Dermis lymphatic vessel endothelial cell (primary cell): Measurements from ENCODE around the gene DNAJC24. TPM values are rescaled to one million over a fixed set of nuclear protein-coding genes. Genes with fewer than 3 reads are reported as not detected.

Source experiments
- total RNA-seq: library from RNA; depleted of rRNA; stranded (reverse); fragments of >200 nt; gene quantifications from 2 replicates; pipeline ENCODE4 v1.2.1, GENCODE V29; 2014

Gene DNAJC24, protein sequence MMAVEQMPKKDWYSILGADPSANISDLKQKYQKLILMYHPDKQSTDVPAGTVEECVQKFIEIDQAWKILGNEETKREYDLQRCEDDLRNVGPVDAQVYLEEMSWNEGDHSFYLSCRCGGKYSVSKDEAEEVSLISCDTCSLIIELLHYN
- total RNA-seq, result 8.2 and 13.6 TPM in 2 replicates

GRCh38 chr11:31369348-31370329 lies at the start of gene DNAJC24, which contains the start of gene DCDC1:
Gene DNAJC24 (plus strand): TSS chr11:31369860. CDS start chr11:31370749, 889 bp downstream.
Gene DCDC1 (minus strand): TSS chr11:31369739. CDS start chr11:31328280, 41,459 bp downstream.

Other genes starting within 250 kb of the DNAJC24 start
- under 0.01 TPM in 2 replicates for gene DCDC1, start 121 bp upstream of the DNAJC24 start, total RNA-seq
- gene IMMP1L, start 139.8 kb downstream of the DNAJC24 start, total RNA-seq, result 6.4 and 9.1 TPM in 2 replicates
- gene ELP4, start 139.9 kb downstream of the DNAJC24 start, total RNA-seq, result 11.2 and 16.0 TPM in 2 replicates